CD14-positive monocyte (primary cell): ENCODE measurements around the gene WLS. TPM values are rescaled to one million over a fixed set of nuclear protein-coding genes. Genes with fewer than 3 reads are reported as not detected.

Experiments
- DNase-seq, 3 donors: peaks; one replicate each; pipeline ENCODE4 v3.0.0-alpha.2; 2011 to 2022
- H2AFZ ChIP-seq: 2 replicates; pipeline ENCODE4 v1.6.0; 2012; ENCODE audit warnings: mild to moderate bottlenecking, low read depth, low read length, inconsistent platforms; ENCODE audit not compliant: insufficient read depth, poor library complexity, severe bottlenecking
- H3K27ac ChIP-seq, 2 donors: 1 replicate in 1 of 2; 2 replicates in 1 of 2; pipeline ENCODE4 v1.5.1; 2012 to 2013; ENCODE audit warnings: low read length in 2 of 2, control low read depth in 1 of 2, inconsistent platforms in 1 of 2, low read depth in 1 of 2, mild to moderate bottlenecking in 1 of 2
- H3K27me3 ChIP-seq, 2 donors: one replicate each; pipeline versions ENCODE4 v1.6.0 to v1.6.1; 2011 to 2013; ENCODE audit warnings: low read length in 2 of 2; ENCODE audit not compliant: control insufficient read depth in 2 of 2, insufficient read depth in 2 of 2
- H3K36me3 ChIP-seq, 2 donors: replicated peaks in 1 of 2; 1 replicate in 1 of 2; 2 replicates in 1 of 2; pipeline versions ENCODE4 v1.5.1 to v1.6.1; 2012 to 2013; ENCODE audit warnings: low read length in 2 of 2, control low read depth in 1 of 2, inconsistent platforms in 1 of 2, mild to moderate bottlenecking in 1 of 2; ENCODE audit not compliant: insufficient read depth in 2 of 2, control insufficient read depth in 1 of 2
- H3K4me1 ChIP-seq, 2 donors: 1 replicate in 1 of 2; 2 replicates in 1 of 2; pipeline versions ENCODE4 v1.5.1 to v1.6.1; 2012 to 2013; ENCODE audit warnings: low read length in 2 of 2, control low read depth in 1 of 2, inconsistent platforms in 1 of 2, mild to moderate bottlenecking in 1 of 2, moderate library complexity in 1 of 2; ENCODE audit not compliant: insufficient read depth in 2 of 2, control insufficient read depth in 1 of 2
- H3K4me2 ChIP-seq: replicated peaks from 2 replicates; pipeline ENCODE3; 2012; ENCODE audit warnings: low read length, moderate library complexity, mild to moderate bottlenecking; ENCODE audit not compliant: poor library complexity, severe bottlenecking; ENCODE audit errors: extremely low read depth
- H3K4me3 ChIP-seq, 3 experiments: fragments of 200-600 bp in 1 of 3; sonication (generic) in 1 of 3; replicated peaks in 1 of 3; 1 replicate in 2 of 3; 2 replicates in 1 of 3; pipeline ENCODE4 v1.5.1; 2011 to 2013; ENCODE audit warnings: low read length in 3 of 3, mild to moderate bottlenecking in 3 of 3, control low read depth in 2 of 3, low read depth in 2 of 3, inconsistent platforms in 1 of 3, moderate library complexity in 1 of 3
- H3K79me2 ChIP-seq: 2 replicates; pipeline ENCODE4 v1.6.0; 2012; ENCODE audit warnings: mild to moderate bottlenecking, control low read depth, inconsistent platforms, low read length, moderate library complexity; ENCODE audit not compliant: insufficient read depth
- H3K9ac ChIP-seq: 2 replicates; pipeline ENCODE4 v1.6.0; 2017; ENCODE audit warnings: low read length, mild to moderate bottlenecking; ENCODE audit not compliant: insufficient read depth, poor library complexity, severe bottlenecking
- H3K9me3 ChIP-seq, 2 donors: replicated peaks in 1 of 2; 1 replicate in 1 of 2; 2 replicates in 1 of 2; pipeline versions ENCODE4 v1.5.1 to v1.6.1; 2012 to 2013; ENCODE audit warnings: low read length in 2 of 2, control low read depth in 1 of 2; ENCODE audit not compliant: control insufficient read depth in 1 of 2, insufficient read depth in 1 of 2
- H4K20me1 ChIP-seq: 2 replicates; pipeline ENCODE4 v1.6.0; 2012; ENCODE audit warnings: mild to moderate bottlenecking, low read length, control low read depth, moderate library complexity; ENCODE audit not compliant: insufficient read depth
- H3K27ac Mint-ChIP-seq, 7 donors: one replicate each; pipeline ENCODE4 v1.8.0; 2020; ENCODE audit warnings: mild to moderate bottlenecking in 7 of 7, mixed read lengths in 7 of 7, moderate library complexity in 6 of 7, inconsistent platforms in 2 of 7
- H3K27me3 Mint-ChIP-seq, 3 donors: one replicate each; pipeline ENCODE4 v1.8.0; 2021 to 2022; ENCODE audit warnings: low read depth in 3 of 3, mild to moderate bottlenecking in 3 of 3, mixed read lengths in 3 of 3, moderate library complexity in 3 of 3, inconsistent platforms in 1 of 3
- H3K36me3 Mint-ChIP-seq, 2 donors: one replicate each; pipeline ENCODE4 v1.8.0; 2020; ENCODE audit warnings: mixed read lengths in 2 of 2, inconsistent platforms in 1 of 2, mild to moderate bottlenecking in 1 of 2
- H3K4me1 Mint-ChIP-seq: one replicate; pipeline ENCODE4 v1.8.0; 2020; ENCODE audit warnings: mild to moderate bottlenecking, mixed read lengths
- H3K4me3 Mint-ChIP-seq, 2 donors: one replicate each; pipeline ENCODE4 v1.8.0; 2020; ENCODE audit warnings: mild to moderate bottlenecking in 2 of 2, mixed read lengths in 2 of 2, moderate library complexity in 1 of 2
- H3K9me3 Mint-ChIP-seq, 7 donors: one replicate each; pipeline ENCODE4 v1.8.0; 2020 to 2022; ENCODE audit warnings: mixed read lengths in 7 of 7, mild to moderate bottlenecking in 6 of 7, moderate library complexity in 6 of 7, inconsistent platforms in 2 of 7
- CTCF ChIP-seq: fragments of 200-600 bp; IDR thresholded peaks from one replicate; pipeline ENCODE4 v1.8.0; 2022; ENCODE audit warnings: antibody characterized with exemption, mild to moderate bottlenecking
- WGBS: methylation state at CpG from one replicate; pipeline ENCODE4 v1.1.5; 2013; ENCODE audit warnings: missing lambda C conversion rate; ENCODE audit not compliant: insufficient coverage; 5-methylcytosine and 5-hydroxymethylcytosine counted together
- intact Hi-C, 2 donors: fragments of 100-400 bp; cut with micrococcal nuclease; formaldehyde crosslinking; loops; one replicate each; pipeline versions ENCODE4 v1.15.0 to v1.15.1; 2023
- polyA plus RNA-seq, 3 donors: library from polyadenylated mRNA; depleted of rRNA in 1 of 3; unstranded in 2 of 3; stranded (reverse) in 1 of 3; fragments of 300-500 nt in 2 of 3; fragments of >200 nt in 1 of 3; fragmentation: Illumina TruSeq in 2 of 3; gene quantifications; 1 replicate in 2 of 3; 2 replicates in 1 of 3; pipeline ENCODE4 v1.2.3, GENCODE V29; 2012 to 2021

Gene WLS
- polyA plus RNA-seq, 3 donors = 29.8 to 46.3 (median 34.6) TPM

DNA sequence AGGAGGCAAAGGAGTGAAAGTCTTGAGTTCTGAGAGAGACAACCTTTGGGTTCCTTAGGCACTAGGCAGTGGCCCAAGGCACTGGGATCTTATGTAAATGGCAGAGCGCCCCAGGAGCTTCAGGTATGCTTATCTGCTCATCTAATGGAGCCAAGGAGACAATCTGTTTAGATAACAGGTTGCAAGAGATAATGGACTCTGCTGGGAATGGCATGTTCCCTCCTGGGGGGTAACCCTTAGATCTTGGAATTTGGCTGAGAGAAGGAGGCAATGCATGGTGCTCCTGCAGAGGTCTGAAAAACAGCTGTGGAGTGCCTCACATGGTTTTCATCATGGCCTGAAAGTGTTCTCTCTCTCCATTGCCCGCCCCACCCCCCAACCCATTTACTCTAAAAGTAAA, 44.1 kb upstream of the WLS start:
- DNase-seq = no peak
- Histone ChIP-seq H3K27me3 (no peaks in the 10 kb centered on the region), H3K79me2 (no peaks in the 10 kb centered on the region), H3K4me2 (no peak overlapping the region), H3K36me3 (no peaks in the 10 kb centered on the region), H3K27ac (no peak overlapping the region), H4K20me1 (no peaks in the 10 kb centered on the region), H3K4me1 (peaks cover 10 to 11% of the 10 kb centered on the region in 2 donors), H3K9me3 (no peaks in the 10 kb centered on the region), H3K4me3 (no peak overlapping the region), H3K9ac (no peak overlapping the region), H2AFZ (no peak overlapping the region)
- no peak for TF ChIP-seq CTCF
- Mint-ChIP-seq H3K27ac (no peak overlapping the region), H3K9me3 (peaks cover 0 to 6% (median 0%) of the 10 kb centered on the region in 7 donors), H3K27me3 (peaks cover 0 to 5% (median 1%) of the 10 kb centered on the region in 3 donors), H3K4me3 (no peak overlapping the region), H3K4me1 (peaks cover 13% of the 10 kb centered on the region), H3K36me3 (no peaks in the 10 kb centered on the region)
- WGBS = 100% methylated on average over 1 of the region's 2 CpGs
- intact Hi-C loops = no loop called here

DNA sequence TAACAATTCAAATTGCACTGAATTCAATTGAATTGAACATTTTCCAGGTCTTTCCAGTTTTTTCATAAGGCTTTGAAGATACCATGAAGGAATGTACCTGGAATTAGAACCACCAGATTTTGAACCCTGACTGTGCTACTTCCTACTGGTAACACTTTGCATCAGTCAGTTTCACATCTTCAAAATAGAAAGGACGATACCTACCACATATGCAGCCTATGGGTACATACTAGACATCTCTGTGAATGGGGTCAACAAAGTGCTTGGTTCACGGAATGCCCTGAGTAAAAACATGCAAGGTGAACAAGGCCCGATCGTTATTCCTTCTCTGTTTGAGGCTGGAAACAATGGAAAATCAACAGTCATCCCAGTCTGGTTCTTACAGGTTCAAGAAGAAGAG, 41.2 kb upstream of the WLS start:
- Histone ChIP-seq H3K9me3 (no peaks in the 10 kb centered on the region), H3K4me1 (peaks cover 36 to 37% of the 10 kb centered on the region in 2 donors), H3K79me2 (no peaks in the 10 kb centered on the region), H3K4me2 (no peak overlapping the region), H3K4me3 (no peak overlapping the region), H2AFZ (no peak overlapping the region), H3K9ac (no peak overlapping the region), H4K20me1 (no peaks in the 10 kb centered on the region), H3K27ac (no peak overlapping the region), H3K36me3 (no peaks in the 10 kb centered on the region), H3K27me3 (no peaks in the 10 kb centered on the region)
- WGBS = 67% methylated on average over 3 of the region's 4 CpGs
- no peak overlapping the region for H3K27ac Mint-ChIP-seq
- H3K4me3 Mint-ChIP-seq = no peak overlapping the region
- peaks cover 0 to 3% (median 0%) of the 10 kb centered on the region in 3 donors for H3K27me3 Mint-ChIP-seq
- intact Hi-C loops = no loop called here
- TF ChIP-seq CTCF = no peak
- H3K9me3 Mint-ChIP-seq = peaks cover 0 to 6% (median 0%) of the 10 kb centered on the region in 7 donors
- no peak for DNase-seq
- no peaks in the 10 kb centered on the region for H3K36me3 Mint-ChIP-seq
- H3K4me1 Mint-ChIP-seq = peaks cover 37% of the 10 kb centered on the region
